Loucy (cell line): ENCODE measurements around the gene TRIM26.

Experiments
- EZH2phosphoT487 ChIP-seq: fragments of 200-600 bp; IDR thresholded peaks from 2 replicates; pipeline ENCODE4 v1.6.1; 2018; ENCODE audit warnings: antibody characterized with exemption, mild to moderate bottlenecking, moderate library complexity, borderline replicate concordance
- TF ChIP-seq, protein P1 (sequence below): fragments of 200-600 bp; sonication (generic); conservative IDR thresholded peaks from 2 replicates; pipeline ENCODE4 v1.5.1; 2014; ENCODE audit warnings: mild to moderate bottlenecking, antibody characterized with exemption, low read length

- TF ChIP-seq, protein P1, sequence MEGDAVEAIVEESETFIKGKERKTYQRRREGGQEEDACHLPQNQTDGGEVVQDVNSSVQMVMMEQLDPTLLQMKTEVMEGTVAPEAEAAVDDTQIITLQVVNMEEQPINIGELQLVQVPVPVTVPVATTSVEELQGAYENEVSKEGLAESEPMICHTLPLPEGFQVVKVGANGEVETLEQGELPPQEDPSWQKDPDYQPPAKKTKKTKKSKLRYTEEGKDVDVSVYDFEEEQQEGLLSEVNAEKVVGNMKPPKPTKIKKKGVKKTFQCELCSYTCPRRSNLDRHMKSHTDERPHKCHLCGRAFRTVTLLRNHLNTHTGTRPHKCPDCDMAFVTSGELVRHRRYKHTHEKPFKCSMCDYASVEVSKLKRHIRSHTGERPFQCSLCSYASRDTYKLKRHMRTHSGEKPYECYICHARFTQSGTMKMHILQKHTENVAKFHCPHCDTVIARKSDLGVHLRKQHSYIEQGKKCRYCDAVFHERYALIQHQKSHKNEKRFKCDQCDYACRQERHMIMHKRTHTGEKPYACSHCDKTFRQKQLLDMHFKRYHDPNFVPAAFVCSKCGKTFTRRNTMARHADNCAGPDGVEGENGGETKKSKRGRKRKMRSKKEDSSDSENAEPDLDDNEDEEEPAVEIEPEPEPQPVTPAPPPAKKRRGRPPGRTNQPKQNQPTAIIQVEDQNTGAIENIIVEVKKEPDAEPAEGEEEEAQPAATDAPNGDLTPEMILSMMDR = no peak
- no peak for TF ChIP-seq EZH2phosphoT487
Measured at GRCh38 chr6:30196376-30196775, 16.8 kb downstream of the TRIM26 start.
